NK-92 (cell line): ENCODE results near the gene SCTR.

ENCODE experiments used
- DNase-seq: peaks from one replicate; lab custom pipeline; 2025; ENCODE audit not compliant: unreplicated experiment; lab: John Stamatoyannopoulos, UW

SCTR gene

DNA sequence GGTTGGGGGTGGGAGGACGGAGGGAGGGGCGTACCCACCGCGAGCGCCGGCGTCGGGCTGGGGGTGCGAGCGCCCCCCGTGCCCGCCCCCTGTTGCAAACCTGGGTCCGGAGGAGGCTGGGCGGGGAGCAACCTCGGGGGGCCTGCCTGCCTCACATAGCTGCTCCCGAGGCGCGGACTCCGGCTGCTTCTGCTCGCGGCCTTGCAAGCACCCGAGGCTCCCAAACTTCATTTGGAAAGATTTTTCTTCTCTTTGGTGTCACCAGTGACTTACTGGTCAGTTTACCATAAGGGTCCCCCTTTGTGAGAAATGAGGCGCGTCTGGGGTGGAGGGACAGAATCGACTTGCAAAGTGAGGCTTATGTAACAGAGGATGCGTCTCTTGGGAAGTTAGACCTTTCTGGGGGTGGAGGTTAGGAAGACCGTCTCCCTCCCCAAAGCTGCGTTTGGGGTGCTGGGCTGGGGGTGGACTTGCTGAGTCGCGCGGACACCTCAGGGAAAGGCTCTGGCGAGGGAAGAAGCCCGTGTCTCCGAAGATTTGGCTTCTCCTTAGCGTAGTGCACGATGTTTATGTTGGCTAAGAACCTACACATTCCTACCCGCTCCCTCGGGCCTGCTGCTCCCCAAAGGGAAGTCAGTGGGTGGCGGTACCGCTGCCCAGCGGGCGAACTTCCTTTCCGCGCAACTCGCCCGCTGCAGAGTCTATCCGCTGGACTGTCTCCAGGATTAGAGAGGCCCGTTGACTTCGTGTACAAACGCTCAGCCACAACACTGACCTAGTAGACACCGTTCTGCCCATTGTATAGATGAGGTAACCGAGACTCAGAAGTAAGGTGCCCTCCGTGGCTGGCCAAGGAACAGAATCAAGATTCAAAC is 92.1 kb downstream of the SCTR start:
- DNase-seq: no peak

DNA sequence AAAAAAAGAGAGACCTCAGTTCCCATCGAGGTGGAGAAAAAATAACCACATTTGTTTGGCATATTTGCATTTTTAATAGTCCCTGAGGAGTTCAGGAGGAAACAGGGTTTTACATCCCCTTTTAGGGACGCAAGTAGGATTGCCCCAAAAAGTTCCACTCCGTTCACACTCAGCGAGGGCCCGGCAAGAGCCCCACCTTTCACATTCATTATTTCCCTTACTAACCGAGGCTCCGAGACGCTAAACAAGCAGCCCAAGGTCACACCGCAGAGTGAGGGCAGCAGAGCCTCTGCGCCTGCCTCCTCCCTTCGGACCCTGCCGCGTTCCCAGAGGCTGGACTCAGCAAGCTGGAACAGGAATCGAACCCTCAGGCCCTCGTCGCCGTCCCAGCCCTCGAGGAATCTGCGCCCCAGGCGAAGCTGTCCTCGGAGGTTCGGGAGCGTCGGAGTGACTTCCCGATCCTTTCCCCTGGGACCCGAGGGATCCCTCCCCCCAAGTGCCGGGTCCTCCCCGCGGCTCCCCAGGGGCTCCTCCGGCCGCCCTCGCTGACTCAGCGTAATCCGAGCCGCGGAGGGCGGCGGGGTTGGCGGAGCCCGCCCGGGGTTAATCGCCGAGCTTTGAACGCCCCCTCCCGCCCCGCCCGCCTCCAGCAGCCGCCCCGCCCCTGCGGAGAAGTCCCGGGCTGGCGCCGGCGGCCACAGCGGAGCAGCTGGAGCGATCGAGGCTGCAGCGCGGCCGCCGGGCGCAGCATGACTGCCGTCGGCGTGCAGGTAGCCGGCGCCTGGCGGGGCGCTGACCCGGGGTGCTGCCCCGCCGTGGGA is 92.9 kb downstream of the SCTR start, which contains the start of gene TMEM37:
Gene TMEM37, plus strand, starts transcription at position 700 of the 821 bp plus-strand sequence. Its CDS starts 50 bp downstream, at position 750.
- no peak for DNase-seq

DNA sequence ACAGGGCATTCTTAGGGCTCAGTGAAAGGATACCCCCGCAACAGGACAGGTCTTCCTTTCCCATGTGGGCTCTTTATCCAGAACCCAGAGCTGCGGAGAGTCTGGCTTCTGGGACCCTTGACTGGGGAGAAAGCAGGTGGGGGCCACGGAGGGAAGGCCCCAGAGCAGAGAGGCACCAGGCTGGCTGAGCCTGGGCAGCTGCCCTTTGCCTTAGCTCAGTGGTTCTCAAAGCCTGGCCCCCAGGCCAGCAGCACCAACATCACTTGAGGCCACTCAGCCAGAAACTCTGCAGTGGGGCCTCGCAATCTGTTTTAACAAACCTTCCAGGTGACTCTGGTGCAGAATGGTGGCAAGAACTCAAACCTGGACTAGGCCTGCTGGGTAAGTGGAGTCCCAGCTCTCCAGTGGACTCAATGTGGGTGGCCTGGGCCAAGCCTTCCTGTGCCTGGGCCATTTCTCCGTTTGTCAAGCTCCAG is 94.2 kb downstream of the SCTR start:
- DNase-seq: no peak

DNA sequence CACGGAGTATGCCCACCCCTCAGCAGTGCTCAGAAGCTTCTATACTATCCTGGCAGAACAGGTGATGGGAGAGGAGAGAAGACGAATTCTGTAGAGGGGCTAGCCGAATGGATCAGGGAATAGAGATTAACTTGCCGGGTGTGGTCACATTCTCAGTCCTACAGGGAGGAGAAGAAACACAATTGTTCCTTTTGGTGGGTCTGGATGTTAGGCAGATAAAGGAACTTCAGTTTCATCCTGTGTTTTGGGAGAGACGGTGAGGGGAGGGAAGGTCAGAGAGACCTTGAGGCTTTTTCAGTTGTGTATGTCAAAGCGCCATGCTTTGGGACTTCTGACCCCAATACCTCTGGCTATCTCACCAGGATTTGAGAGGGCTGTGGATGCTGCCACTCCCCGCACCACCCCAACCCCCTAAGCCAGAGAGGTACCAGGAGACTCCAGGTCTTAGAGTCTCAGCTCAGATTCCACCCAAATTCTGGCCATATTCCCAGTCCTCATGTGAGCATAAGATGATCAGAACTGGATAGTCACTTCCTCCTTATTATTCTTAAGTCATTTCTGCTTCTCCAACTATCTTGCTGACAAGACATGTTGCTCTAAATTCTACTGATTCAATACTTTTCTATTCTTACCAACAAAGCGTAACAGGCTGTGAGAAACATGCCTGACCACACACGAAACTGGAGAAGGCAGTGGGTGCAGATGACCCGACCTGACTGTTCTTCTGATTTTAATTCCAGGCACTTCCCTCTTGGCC is 94.9 kb downstream of the SCTR start:
- no peak for DNase-seq

DNA sequence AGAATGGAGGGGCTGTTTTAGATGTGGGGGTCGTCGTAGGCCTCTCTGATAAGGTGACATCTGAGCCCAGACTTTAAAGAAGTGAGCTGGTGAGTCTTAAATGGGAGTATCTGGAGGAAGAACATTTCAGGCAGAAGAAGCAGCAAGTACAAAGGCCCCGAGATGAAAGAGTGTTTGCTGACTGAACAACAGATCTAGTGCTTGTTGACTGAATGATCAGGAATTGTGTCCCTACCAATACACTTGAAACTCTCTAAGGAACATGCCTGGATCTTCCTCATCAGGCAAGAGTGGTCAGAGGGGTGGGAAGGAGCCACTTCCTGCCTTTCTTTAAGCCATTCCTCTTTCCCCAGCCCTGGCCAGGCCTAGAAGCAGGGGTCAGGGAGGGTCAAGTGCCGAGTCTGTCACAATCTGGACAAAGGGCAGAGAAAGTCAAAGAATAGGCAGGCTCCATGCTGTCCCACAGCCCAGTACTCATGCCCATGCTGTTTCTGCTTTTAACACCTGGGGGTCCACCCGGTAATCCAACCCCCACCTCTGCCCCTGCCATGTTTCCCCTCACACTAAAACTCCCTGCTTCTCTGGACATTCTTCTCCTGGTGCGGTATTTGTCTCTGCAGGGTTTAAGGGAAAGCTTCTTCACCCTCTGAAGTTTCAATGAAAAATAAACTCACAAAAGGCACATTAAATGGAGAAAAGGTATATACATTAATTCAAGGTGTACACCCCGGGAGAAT is 95.6 kb downstream of the SCTR start:
- DNase-seq: no peak

DNA sequence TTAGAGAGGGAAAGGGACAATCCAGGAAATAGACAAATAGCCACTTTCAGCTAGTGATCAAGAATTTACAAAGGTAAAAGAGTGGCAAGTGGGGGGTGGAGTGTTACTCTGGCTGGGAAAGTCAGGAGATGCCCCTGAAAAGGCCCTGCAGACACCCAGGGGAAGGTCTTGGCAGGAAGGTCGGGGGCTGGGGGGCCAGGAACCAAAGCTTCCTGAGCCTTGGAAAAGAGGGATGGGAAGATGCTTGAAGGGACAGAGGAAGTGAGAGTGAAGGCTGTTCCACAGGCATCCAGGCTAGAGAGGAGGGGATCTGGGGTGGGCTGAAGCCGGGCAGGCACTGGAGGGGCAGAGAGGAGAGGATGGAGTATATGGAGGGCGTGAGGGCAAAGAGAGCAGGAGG is 96.5 kb downstream of the SCTR start:
- no peak for DNase-seq

DNA sequence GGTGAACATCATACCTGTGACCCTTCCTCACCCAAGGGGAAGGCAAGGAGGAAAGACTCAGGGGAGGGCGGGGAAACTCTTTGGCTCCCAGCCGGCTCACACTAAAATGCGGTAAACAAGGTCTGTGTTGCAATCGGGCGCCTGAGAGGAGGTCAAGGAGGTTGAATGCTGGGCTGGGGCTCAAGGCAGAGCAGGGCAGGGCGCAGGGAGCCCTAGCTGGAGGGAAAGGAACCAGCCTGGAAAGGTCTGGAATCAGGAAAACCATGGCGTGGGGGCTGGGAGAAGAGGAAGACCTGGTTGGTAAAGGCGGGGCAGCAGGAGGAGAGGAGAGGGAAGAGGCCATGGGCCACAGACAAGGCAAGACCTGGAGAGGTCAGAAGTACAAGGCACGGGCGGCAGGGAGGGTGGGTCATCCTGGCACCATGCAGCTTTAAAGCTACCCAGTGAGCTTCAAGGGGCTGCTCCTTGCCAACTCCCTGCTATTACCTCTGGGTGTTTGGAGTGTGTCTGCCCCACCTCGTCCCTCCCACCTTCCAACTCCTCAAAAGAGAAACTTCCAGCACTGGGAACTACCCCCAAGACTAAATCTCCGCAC is 97.4 kb downstream of the SCTR start:
- DNase-seq: no peak

DNA sequence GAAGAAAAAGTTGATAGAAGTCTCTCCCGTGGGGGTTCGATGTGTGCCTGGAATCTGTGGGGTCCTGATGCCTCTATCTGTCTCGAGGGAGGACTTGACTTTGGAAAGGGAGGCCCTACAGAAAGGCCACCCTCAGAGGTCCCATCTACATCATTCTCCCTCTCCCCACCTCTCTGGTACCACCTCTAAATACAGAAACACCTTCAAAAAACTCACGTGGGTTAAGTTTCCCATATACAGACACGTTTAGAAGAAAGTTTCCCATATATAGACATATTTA is 97.9 kb downstream of the SCTR start:
- DNase-seq: no peak

DNA sequence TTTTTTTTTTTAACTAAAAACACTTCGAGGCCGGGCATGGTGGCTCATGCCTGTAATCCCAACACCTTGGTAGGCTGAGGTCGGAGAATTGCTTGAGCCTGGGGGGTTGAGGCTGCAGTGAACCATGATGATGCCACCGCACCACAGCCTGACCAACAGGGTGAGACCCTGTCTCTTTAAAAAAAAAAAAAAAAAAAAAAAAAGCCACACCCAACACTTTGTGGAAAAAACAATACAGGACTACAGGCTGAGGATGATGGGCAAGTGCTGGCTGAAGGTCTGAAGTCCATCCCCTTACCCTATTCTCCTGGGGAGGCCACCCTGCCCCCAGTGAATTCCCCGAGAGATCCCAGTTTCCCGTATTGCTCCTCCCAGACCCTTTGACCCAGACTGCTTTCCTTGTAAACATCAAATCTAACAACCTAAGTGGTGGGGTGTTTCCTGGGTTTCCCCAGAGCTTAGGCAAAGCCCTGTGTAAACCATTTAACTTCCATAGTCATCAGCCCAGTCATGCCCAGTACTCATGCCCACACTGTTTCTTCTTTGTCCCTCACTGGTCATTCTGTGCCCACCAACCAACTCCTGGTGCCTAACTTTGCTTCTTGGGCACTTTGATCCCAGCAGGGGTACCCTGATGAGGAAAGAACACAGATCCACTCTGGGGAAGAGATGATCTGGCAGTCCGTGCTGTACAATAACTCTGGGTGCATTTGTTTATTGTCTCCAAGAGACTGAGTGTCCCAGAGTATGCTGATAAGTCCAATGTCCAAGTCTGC is 98.5 kb downstream of the SCTR start:
- DNase-seq: no peak

DNA sequence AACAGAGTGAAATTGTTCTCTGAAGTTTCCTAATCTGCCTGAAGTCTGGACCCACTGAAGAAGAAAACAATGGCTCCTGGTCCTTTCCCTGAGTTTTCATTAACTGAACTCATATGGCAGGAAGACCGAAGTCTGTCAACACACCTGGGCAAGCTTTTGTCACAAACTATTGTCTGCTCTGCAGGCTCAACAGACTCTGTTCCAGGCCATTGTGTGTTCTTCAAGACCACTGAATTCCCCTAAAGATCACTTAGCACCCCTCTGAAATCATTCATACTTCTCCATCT is 99.2 kb downstream of the SCTR start:
- no peak for DNase-seq

DNA sequence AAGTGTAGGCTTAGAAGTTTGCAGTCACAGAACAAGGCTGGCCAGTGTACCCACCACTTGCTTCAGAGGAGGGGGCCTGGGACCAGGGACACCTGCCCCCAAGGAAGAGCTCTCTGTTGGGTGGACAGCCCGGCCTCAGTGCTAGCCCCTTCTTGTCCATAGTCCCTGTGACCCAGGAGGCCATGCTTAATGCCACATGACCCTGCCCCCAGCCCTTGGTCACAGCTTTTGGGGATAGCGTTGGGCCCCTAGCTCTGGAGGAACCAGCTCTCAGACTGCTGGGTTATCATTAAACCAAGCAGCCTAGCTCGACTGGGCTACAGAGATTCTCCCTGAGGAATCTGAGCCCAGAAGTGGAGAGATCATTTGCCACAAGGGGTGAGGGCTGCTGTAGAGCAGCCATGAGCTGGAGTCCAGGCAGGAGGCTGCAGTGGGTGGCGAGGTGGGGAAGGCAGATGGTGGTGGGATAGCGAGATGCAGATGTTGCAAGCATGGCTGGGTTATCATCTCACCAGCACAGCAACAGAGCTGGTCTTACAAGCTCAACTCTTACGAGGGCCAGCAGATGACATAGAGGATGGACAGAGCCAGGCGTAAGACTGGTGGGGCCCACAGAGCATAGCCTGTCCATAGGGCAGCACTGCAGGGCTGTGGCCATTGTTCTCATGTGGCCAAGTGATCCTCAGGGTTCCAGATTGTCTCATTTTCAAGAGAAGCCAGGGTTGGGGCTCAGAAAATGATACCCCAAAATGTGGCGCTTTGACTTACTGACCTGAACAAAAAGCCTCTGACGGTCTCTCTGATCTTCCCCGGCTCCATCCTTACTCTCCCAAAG is 99.8 kb downstream of the SCTR start:
- no peak for DNase-seq

DNA sequence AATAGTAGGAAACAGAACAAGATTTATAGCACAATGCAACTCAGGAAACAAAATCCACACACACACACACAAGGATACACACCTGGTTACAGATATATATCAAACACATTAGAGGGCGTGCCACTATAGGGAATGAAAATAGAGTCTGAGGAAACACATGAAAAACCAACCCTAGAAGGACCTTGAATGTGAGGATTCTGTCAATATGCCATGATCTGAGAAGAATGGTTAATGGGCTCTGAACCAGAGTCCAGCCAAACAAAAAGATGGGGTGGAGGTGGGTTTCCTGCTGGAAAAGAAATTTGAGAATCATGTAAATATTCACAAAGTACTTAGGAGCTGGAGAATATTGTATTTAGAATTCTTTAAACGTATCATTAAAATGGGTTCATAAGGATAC is 100.5 kb downstream of the SCTR start:
- no peak for DNase-seq

DNA sequence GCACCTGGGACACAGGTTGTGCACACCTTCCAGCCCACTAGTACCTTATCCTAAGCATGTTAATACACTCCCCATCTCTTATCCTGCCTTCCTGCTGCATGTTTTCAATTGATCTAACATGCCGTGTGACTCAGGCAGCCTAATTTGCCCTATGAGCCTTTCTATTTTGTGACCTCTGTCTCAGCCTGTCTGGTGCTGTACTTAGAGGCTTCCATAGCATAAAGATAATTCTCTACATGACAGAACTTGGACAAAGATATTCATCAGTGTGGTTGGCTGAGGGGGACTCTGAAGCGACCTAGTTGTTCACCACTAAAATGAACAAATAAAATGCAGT is 101.2 kb downstream of the SCTR start:
- no peak for DNase-seq

DNA sequence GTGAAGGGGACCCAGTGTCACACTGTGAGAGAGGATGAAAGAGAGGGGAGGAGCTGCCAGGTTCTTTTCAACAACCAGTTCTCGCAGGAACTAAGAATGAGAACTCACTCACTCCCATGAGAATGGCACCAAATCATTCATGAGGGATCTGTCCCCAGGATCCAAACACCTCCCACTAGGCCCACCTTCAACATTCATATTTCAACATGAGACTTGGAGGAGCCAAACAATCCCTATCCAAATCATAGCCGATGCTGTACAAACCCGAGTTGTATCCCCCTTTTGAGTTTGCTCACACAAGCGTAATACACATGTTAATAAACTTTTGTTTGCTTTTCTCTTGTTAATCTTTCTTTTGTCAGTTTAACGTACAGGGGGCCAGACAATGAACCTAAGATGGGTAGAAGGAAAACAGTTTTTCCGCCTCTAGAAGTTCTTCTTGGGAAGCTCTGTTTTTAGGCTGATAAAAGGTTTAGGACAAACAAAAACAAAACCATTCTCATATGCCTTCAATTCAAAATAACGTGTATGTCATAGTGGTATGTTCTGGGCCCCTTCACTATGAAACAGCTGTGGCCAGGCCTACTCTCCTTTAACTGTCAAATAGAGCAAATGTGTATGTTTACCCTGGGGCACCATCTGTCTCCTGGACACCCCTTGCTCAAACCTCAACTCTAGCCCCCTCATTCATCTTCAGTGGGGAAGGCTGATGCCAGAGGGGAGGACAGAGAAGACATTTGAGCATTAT is 101.7 kb downstream of the SCTR start:
- DNase-seq: no peak

DNA sequence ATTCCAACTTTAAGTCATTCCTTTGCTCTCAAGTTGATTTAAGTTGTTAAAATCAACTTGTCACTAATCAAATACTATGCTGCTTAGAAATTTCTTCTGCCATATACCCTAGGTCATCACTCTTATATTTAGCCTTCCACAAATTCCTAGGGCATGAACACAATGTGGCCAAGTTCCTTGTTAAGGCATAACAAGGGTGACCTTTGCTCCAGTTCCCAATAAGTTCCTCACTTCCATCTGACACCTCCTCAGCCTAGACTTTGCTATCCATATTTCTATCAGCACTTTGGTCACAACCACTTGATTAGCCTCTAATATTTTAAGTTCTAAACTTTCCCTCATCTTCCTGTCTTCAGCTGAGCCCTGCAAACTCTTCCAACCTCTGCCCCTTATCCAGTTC is 102.5 kb downstream of the SCTR start:
- no peak for DNase-seq

DNA sequence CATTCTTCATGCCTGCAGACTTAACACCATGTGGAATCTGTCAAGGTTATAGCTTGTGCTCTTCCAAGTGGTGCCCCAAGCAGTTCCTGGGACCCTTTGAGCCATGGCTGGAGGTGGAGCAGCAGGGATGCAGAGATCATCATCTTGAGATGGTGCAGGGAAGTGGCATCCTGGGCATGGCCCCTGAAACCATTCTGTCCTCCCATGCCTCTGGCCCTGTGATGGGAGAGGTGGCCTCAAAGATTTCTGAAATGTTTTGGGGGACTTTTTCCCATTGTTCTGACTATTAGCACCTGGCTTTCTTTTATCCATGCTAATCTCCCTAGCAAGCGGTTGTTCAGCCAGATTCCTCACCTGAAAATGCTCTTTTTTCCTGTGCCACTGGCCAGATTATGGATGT is 103.0 kb downstream of the SCTR start:
- DNase-seq: no peak

DNA sequence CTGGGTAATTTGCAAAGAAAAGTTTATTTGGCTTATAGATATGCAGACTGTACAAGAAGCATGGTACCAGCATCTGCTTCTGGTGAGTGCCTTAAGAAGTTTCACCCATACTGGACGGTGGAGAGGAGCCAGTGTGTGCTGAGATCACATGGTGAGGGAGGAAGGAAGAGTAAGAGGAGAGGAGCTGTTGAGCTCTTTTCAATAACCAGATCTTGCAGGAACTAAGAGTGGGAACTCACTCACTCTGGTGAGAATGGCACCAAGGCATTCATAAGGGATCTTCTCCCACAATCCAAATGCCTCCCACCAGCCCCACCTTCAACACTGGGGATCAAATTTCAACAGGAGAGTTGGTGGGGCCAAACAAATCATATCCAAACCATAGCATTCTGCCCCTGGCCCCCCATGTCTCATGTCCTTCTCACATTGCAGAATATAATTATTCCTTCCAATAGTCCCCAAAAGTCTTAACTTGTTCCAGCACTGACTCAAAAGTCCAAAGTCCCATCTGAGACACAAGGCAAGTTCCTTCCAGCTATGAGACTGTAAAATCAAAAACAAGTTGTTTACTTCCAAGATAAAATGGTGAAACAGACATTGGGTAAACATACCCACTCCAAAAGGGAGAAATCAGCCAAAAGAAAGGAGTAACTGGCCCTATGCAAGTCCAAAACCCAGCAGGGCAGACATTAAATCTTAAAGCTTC is 104.3 kb downstream of the SCTR start:
- DNase-seq: no peak

DNA sequence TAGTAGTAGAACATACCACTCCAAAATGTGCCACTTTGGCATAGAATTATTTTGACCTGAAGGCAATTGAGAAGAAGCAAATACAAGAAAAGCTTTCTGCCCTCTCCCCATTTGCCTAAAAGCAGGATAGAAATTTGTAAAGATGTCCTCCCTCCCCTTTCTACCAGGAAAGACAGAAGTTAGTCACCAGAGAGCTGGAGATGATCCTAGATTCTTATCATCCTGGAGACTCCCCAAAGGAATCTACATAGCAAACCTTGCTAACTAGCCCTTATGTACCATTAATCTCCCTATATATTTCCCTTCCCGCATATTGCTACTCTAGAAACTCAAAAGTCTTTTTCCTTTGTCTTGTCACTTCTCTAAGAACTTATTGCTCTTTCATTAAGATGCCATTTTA is 105.2 kb downstream of the SCTR start:
- no peak for DNase-seq
